Dedifferentiated amniotic fluid mesenchymal stem cell (primary cell): ENCODE measurements around the gene LAMTOR3.
"Not testable (repeated sequence)": the region's sequence is repeated elsewhere in the genome, so short reads cannot be mapped to it uniquely, and the experiment has no call there.

Experiments used
- DNase-seq: peaks from one replicate; pipeline ENCODE4 v3.0.0-alpha.2; 2016; ENCODE audit errors: extremely low spot score

The LAMTOR3 gene

GRCh38 chr4:99830051-99830450 lies 64.2 kb downstream of the LAMTOR3 start:
- not testable (repeated sequence) for DNase-seq

- no peak for DNase-seq
Measured at GRCh38 chr4:99828477-99828876, 65.8 kb downstream of the LAMTOR3 start.
